Lung (tissue), 12 donors: Measurements from ENCODE around the gene LRRK1. TPM values are rescaled to one million over a fixed set of nuclear protein-coding genes. Genes with fewer than 3 reads are reported as not detected.
A peak's percentile ranks its signal among the peaks of the same experiment; 100 is the strongest.

Experiments
- ATAC-seq: fragments of 200-7000 bp; cut with Tn5 transposase; one replicate; pipeline ENCODE4 v1.9.1; 2020; ENCODE audit warnings: moderate number of reproducible peaks; ENCODE audit not compliant: insufficient read depth, low FRiP score
- DNase-seq, 3 donors: peaks; one replicate each; pipeline ENCODE4 v3.0.0-alpha.2; 2013 to 2017
- H3K27ac ChIP-seq, 2 donors: one replicate each; pipeline ENCODE4 v1.5.1; 2013; ENCODE audit warnings: mild to moderate bottlenecking in 2 of 2, moderate library complexity in 2 of 2, control low read depth in 1 of 2, inconsistent platforms in 1 of 2, low read depth in 1 of 2, low read length in 1 of 2
- H3K27me3 ChIP-seq, 3 donors: one replicate each; pipeline ENCODE4 v1.5.1; 2013; ENCODE audit warnings: low read length in 2 of 3; ENCODE audit not compliant: control insufficient read depth in 3 of 3, insufficient read depth in 3 of 3
- H3K36me3 ChIP-seq, 4 donors: one replicate each; pipeline ENCODE4 v1.5.1; 2013; ENCODE audit warnings: low read length in 4 of 4, mild to moderate bottlenecking in 1 of 4, moderate library complexity in 1 of 4; ENCODE audit not compliant: control insufficient read depth in 4 of 4, insufficient read depth in 4 of 4
- H3K4me1 ChIP-seq, 5 donors: one replicate each; pipeline ENCODE4 v1.5.1; 2013; ENCODE audit warnings: low read length in 5 of 5, mild to moderate bottlenecking in 2 of 5, moderate library complexity in 1 of 5; ENCODE audit not compliant: control insufficient read depth in 5 of 5, insufficient read depth in 5 of 5
- H3K4me3 ChIP-seq: one replicate; pipeline ENCODE4 v1.5.1; 2013; ENCODE audit warnings: mild to moderate bottlenecking, control low read depth, moderate library complexity
- H3K9ac ChIP-seq, 2 donors: one replicate each; pipeline ENCODE4 v1.5.1; 2013; ENCODE audit warnings: low read length in 2 of 2, control low read depth in 1 of 2; ENCODE audit not compliant: insufficient read depth in 1 of 2
- H3K9me3 ChIP-seq, 4 donors: one replicate each; pipeline ENCODE4 v1.5.1; 2013; ENCODE audit warnings: low read length in 3 of 4, mild to moderate bottlenecking in 1 of 4, moderate library complexity in 1 of 4; ENCODE audit not compliant: control insufficient read depth in 4 of 4, insufficient read depth in 3 of 4
- WGBS, 2 donors: extraction: QIAGEN DNeasy Blood & Tissue Kit; methylation state at CpG; one replicate each; pipeline ENCODE4 v1.1.7; 2013; 5-methylcytosine and 5-hydroxymethylcytosine counted together
- polyA plus RNA-seq, 2 donors: library from polyadenylated mRNA; stranded (reverse); fragments of 200-250 nt; gene quantifications; one replicate each; pipeline ENCODE4 v1.2.1, GENCODE V29; 2013
- total RNA-seq, 2 donors: library from RNA; depleted of rRNA in 1 of 2; stranded (reverse); fragments of >200 nt in 1 of 2; gene quantifications; one replicate each; pipeline ENCODE4 v1.2.1, GENCODE V29; 2014 to 2021
- TF ChIP-seq, protein P1 (sequence below): IDR thresholded peaks from 2 replicates; pipeline ENCODE4 v1.5.1; 2012; ENCODE audit warnings: mild to moderate bottlenecking; ENCODE audit errors: control extremely low read depth, extremely low read depth
- donor health status: control.
- donor health status: control.
- donor health status: Bipolar disorder and iron deficiency.
- donor health status: healthy.
- donor health status: DM: yes; HTN: yes; CAD: no.

LRRK1 gene
- total and polyA plus RNA-seq, 4 donors: 5.7 to 22.9 (median 9.7) TPM

DNA sequence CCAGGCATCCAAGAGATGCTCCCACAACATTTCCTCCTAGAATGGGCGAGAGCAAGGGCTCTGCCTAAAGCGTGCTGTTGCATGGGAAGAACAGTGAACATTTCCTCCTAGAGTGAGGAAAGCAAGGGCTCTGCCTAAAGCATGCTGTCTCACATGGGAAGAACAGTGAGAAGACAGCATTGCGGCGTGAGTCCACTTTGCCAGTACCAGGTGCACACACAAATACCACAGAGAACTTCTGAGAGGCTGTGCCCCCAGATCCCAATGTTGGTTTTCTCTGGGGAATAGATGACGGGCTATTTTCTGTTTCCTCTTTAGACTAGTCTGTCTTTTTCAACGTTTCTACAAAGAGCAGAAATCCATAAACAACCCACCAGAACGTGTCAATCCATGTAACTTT lies 142.9 kb downstream of the LRRK1 start:
- Histone ChIP-seq H3K27me3 (no peaks in the 10 kb centered on the region), H3K4me1 (peaks cover 0 to 17% (median 10%) of the 10 kb centered on the region in 5 donors), H3K9me3 (no peaks in the 10 kb centered on the region), H3K27ac (no peak overlapping the region), H3K36me3 (peaks cover 0 to 42% (median 0%) of the 10 kb centered on the region in 4 donors), H3K4me3 (no peak overlapping the region), H3K9ac (no peak overlapping the region)
- WGBS, 2 donors: 82 to 86% methylated on average over 7 of the region's 7 CpGs
- ATAC-seq: no peak
- DNase-seq: no peak
- TF ChIP-seq, protein P1, sequence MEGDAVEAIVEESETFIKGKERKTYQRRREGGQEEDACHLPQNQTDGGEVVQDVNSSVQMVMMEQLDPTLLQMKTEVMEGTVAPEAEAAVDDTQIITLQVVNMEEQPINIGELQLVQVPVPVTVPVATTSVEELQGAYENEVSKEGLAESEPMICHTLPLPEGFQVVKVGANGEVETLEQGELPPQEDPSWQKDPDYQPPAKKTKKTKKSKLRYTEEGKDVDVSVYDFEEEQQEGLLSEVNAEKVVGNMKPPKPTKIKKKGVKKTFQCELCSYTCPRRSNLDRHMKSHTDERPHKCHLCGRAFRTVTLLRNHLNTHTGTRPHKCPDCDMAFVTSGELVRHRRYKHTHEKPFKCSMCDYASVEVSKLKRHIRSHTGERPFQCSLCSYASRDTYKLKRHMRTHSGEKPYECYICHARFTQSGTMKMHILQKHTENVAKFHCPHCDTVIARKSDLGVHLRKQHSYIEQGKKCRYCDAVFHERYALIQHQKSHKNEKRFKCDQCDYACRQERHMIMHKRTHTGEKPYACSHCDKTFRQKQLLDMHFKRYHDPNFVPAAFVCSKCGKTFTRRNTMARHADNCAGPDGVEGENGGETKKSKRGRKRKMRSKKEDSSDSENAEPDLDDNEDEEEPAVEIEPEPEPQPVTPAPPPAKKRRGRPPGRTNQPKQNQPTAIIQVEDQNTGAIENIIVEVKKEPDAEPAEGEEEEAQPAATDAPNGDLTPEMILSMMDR: no peak

DNA sequence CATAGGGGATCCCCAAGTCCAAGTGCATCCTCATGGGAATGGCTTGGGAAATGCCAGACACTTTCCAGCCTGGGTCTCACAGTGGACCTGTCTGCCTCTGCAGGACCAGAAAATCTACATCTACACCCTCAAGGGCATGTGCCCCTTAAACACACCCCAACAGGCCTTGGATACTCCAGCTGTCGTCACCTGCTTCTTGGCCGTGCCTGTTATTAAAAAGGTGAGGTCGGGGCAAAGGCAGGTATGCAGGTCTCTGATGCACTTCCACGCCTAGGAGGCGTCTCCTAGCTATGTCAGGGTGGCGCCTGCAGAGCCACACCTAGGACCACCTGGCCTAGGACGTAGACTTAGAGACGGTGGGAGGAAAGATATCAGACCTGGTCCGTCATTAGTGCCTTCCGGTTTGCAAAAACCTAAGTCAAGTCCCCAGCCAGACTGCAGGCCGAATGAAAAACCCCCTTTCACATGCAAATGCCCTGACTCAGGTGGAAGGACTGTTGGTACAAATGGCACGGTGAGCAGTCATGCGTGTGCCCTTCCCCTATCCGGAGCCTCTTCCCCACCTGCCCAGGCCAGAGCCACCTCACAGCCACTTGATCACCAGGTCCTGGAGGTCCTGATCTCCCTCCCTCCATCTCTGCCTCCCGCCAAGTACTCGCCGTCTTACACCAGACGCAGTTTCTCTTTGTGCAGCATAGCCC lies 143.5 kb downstream of the LRRK1 start:
- Histone ChIP-seq H3K36me3 (peaks cover 0 to 43% (median 0%) of the 10 kb centered on the region in 4 donors), H3K27ac (no peak overlapping the region), H3K9ac (no peak overlapping the region), H3K4me1 (peaks cover 0 to 20% (median 11%) of the 10 kb centered on the region in 5 donors), H3K9me3 (no peaks in the 10 kb centered on the region), H3K4me3 (no peak overlapping the region), H3K27me3 (no peaks in the 10 kb centered on the region)
- WGBS, 2 donors: 92 to 95% methylated on average over 18 of the region's 18 CpGs
- ATAC-seq: no peak
- peak in 1 of 3 donors; percentile 4 for DNase-seq
- TF ChIP-seq, protein P1: no peak

DNA sequence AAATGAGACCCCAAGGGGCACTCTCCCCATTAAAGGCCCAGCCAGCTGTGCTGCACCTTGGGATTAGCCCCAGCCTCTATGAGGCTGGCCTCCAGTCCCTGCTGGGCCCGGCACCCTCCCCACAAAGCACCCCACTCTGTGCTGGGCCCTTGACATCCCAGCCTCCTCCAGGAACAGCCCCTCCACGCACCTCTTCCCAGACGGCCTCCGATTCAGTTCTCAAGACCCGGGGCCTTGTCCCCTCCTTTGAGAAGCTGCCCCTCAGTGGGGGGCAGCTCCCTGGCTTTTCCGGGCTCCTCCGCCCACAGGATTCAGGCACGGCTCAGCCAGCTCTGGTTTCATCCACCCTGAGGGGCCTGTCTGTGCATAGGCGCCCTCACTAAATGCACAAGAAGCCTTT lies 144.1 kb downstream of the LRRK1 start:
- Histone ChIP-seq H3K4me3 (no peak overlapping the region), H3K9me3 (no peaks in the 10 kb centered on the region), H3K36me3 (peaks cover 0 to 43% (median 0%) of the 10 kb centered on the region in 4 donors), H3K27me3 (no peaks in the 10 kb centered on the region), H3K27ac (no peak overlapping the region), H3K9ac (no peak overlapping the region), H3K4me1 (peaks cover 0 to 26% (median 15%) of the 10 kb centered on the region in 5 donors)
- 94% methylated on average over 9 of the region's 9 CpGs for WGBS, 2 donors
- TF ChIP-seq, protein P1: no peak
- ATAC-seq (no peak), DNase-seq (peak in 1 of 3 donors; percentile 9)
